Adrenal gland (tissue), 5 donors: Measurements from ENCODE around the gene ABCG1.

Experiments
- POLR2A ChIP-seq, 2 donors: fragments of 450-650 bp; IDR thresholded peaks; one replicate each; pipeline ENCODE4 v1.6.1; 2017; ENCODE audit warnings: antibody characterized with exemption in 2 of 2, mild to moderate bottlenecking in 2 of 2, moderate library complexity in 1 of 2
- TF ChIP-seq, protein P1 (sequence below), 6 experiments: fragments of 450-650 bp in 4 of 6; fragments of 200-600 bp in 2 of 6; sonication (generic) in 1 of 6; IDR thresholded peaks; 1 replicate in 5 of 6; 2 replicates in 1 of 6; pipeline versions ENCODE4 v1.5.1 to v1.8.0; 2016 to 2021; ENCODE audit warnings: antibody characterized with exemption in 6 of 6, mild to moderate bottlenecking in 2 of 6, moderate library complexity in 1 of 6
- donor health status: DM: no; HTN: no; CAD: no.

DNA sequence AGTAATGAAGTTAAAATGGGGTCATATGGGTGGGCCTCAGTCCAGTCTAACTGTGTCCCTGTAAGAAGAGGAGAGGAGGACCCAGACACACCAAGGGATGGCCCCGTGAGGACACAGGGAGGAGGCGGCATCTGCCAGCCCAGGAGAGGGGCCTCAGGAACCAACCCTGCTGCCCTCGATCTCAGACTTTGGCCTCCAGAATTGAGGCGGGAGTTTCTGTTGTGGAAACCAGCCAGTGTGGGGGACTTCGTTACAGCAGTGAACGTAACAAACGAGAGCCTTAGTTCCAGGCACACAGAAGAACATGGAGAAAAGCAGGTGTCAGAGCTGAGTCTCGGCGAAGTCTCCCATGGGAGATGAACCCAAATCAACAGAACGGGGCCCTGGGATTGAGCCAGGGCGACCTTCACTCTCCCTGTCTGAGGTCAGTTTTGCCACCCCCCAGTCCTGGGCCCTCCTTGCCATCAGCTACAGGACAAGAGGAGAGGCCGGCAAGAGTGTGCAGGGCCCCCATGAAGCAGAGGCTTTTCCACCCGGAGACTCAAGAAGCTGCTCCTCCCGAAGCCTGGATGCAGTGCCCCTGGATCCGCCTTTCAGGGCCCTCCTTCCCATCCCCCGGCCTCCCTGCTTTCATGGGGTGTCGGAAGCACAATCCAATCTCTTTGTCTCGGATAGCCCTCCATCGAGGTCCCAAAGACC lies 59.7 kb downstream of the ABCG1 start:
- TF ChIP-seq, protein P1, sequence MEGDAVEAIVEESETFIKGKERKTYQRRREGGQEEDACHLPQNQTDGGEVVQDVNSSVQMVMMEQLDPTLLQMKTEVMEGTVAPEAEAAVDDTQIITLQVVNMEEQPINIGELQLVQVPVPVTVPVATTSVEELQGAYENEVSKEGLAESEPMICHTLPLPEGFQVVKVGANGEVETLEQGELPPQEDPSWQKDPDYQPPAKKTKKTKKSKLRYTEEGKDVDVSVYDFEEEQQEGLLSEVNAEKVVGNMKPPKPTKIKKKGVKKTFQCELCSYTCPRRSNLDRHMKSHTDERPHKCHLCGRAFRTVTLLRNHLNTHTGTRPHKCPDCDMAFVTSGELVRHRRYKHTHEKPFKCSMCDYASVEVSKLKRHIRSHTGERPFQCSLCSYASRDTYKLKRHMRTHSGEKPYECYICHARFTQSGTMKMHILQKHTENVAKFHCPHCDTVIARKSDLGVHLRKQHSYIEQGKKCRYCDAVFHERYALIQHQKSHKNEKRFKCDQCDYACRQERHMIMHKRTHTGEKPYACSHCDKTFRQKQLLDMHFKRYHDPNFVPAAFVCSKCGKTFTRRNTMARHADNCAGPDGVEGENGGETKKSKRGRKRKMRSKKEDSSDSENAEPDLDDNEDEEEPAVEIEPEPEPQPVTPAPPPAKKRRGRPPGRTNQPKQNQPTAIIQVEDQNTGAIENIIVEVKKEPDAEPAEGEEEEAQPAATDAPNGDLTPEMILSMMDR (IDR thresholded peaks at IDR 0.05) = no peak
- TF ChIP-seq POLR2A (IDR thresholded peaks at IDR 0.05) = no peak
